WI38 (cell line): ENCODE measurements around the gene ZIC3.

Source experiments
- H3K4me3 ChIP-seq: 2 replicates; pipeline ENCODE4 v1.5.1; 2011; ENCODE audit warnings: low read depth, mild to moderate bottlenecking, control low read depth, low read length
- TF ChIP-seq, protein P1 (sequence below): IDR thresholded peaks from 2 replicates; pipeline ENCODE4 v1.5.1; 2012; ENCODE audit warnings: low read depth, mild to moderate bottlenecking, control low read depth, low read length

The ZIC3 gene

DNA sequence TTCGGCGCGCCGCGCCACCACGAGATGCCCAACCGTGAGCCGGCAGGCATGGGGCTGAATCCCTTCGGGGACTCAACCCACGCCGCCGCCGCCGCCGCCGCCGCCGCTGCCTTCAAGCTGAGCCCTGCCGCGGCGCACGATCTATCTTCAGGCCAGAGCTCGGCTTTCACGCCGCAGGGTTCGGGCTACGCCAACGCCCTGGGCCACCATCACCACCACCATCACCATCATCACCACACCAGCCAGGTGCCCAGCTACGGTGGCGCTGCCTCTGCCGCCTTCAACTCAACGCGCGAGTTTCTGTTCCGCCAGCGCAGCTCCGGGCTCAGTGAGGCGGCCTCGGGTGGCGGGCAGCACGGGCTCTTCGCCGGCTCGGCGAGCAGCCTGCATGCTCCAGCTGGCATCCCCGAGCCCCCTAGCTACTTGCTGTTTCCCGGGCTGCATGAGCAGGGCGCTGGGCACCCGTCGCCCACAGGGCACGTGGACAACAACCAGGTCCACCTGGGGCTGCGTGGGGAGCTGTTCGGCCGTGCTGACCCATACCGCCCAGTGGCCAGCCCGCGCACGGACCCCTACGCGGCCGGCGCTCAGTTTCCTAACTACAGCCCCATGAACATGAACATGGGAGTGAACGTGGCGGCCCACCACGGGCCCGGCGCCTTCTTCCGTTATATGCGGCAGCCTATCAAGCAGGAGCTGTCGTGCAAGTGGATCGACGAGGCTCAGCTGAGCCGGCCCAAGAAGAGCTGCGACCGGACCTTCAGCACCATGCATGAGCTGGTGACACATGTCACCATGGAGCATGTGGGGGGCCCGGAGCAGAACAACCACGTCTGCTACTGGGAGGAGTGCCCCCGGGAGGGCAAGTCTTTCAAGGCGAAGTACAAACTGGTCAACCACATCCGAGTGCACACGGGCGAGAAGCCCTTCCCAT, 1.1 kb downstream of the ZIC3 start:
- H3K4me3 ChIP-seq: no peak overlapping the region

DNA sequence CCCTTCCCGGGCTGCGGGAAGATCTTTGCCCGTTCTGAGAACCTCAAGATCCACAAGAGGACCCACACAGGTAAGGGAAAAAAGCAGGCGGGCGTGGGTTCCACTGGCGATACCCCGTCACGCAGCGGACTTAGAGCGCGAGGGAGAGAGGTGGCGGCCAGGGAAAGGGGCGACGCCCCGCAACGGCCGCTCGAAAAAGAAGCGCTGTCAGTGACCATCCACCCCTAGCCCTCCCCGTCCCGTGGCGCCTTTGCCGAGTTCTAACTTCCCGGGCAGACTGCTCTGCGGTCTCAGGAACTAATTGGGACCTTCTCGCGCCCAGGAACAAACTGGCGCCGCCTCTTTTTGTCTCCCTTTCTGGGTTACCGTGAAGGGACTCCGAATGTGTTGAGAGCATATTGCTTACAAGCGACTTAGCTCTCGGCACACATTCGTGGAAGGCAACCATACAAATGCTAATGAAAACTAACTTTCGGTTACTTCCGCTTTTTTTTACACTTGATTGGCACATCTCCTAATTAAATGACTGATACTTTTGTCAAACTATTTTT, 1.8 kb downstream of the ZIC3 start:
- TF ChIP-seq, protein P1, sequence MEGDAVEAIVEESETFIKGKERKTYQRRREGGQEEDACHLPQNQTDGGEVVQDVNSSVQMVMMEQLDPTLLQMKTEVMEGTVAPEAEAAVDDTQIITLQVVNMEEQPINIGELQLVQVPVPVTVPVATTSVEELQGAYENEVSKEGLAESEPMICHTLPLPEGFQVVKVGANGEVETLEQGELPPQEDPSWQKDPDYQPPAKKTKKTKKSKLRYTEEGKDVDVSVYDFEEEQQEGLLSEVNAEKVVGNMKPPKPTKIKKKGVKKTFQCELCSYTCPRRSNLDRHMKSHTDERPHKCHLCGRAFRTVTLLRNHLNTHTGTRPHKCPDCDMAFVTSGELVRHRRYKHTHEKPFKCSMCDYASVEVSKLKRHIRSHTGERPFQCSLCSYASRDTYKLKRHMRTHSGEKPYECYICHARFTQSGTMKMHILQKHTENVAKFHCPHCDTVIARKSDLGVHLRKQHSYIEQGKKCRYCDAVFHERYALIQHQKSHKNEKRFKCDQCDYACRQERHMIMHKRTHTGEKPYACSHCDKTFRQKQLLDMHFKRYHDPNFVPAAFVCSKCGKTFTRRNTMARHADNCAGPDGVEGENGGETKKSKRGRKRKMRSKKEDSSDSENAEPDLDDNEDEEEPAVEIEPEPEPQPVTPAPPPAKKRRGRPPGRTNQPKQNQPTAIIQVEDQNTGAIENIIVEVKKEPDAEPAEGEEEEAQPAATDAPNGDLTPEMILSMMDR: no peak
- no peak overlapping the region for H3K4me3 ChIP-seq

More for the DNA sequence above, 1.1 kb downstream of the ZIC3 start:
- TF ChIP-seq, protein P1: no peak

DNA sequence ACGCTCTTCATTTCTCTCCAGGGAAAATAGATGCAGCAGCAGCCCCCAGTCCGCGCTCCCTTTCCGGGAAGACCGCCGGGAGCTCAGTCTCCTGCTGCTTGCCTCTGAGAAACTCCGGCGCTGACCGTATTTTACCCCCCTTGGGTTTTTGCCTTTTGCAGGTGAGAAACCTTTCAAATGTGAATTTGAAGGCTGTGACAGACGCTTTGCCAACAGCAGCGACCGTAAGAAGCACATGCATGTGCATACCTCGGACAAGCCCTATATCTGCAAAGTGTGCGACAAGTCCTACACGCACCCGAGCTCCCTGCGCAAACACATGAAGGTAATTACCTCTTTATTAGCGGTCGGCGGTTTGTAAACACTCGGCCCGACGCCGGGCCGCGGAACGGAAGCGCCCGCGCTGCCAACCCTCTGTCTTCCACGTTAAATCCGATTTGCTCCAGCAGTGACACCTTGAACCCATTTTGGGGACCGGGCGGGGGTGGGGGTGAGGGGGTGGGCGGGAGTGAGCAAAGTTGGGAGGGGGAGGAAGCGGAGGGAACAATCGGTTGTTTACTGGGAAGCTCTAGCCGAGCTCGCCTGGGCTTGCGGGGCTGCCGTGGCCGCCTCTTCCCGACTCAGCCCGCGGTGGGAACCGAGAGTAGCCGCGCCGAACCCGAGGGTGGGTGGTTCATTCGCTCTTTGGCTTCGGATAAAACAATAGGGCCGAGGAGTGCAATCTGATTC, 3.0 kb downstream of the ZIC3 start:
- no peak overlapping the region for H3K4me3 ChIP-seq
- TF ChIP-seq, protein P1: no peak

DNA sequence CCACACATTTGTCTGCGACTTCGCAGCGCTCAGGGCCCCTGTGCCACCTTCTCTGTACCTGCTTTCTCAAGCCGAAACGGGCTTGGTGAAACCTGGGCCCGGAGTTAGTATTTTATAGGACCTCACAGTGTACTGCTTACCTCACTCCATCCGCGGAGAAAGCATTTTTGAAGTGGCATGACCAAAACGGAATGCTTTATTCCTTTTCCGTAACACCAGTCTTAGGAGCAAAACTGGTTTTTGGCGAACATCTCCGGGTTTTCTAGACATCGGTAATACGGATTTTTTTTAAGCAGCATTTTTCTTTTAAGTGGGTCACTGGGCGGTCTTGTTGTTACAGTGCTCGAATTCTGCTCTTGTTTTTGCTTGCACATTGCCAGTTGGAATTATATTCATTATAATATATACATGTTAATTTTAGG, 3.6 kb downstream of the ZIC3 start:
- H3K4me3 ChIP-seq: no peak overlapping the region
- TF ChIP-seq, protein P1: no peak

DNA sequence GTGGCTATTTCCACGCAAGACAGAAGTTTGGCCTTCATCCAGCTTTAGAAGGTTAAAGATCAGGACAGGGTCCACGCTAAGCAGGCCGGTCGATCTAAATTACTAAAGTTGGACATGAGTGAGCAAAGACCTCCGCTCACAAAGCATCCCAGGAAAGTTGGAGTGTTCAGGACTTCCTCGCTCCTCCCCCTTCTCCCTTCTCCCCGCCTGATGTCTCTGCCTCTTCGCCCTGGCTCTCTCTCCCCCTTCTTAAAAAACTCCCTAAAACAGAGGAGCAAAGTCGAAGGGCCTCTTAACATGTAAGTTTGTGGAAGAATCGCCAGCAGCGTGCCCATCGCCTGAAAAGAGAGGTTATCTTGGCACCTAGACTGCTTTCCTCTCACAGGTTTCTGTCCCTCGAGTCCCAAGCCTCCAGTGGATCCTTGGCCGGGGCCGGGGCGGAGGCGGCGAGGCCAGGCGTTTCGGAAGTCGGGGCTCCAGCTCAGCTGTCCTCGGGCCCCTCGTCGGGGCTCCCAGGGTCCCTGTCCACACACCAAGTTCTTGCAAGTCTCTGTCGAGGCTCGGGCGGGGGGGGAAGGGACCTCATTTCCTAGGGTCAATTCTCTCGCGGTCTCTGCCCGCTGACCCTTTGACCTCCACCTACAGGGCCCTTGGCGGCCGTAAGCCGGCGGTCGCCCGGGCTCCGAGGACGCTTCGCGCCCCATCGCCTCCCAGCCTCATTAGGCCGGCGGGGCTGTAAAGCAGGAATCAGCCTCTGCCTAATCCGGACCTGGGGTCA, 7.6 kb downstream of the ZIC3 start:
- TF ChIP-seq, protein P1: no peak
- no peak overlapping the region for H3K4me3 ChIP-seq

DNA sequence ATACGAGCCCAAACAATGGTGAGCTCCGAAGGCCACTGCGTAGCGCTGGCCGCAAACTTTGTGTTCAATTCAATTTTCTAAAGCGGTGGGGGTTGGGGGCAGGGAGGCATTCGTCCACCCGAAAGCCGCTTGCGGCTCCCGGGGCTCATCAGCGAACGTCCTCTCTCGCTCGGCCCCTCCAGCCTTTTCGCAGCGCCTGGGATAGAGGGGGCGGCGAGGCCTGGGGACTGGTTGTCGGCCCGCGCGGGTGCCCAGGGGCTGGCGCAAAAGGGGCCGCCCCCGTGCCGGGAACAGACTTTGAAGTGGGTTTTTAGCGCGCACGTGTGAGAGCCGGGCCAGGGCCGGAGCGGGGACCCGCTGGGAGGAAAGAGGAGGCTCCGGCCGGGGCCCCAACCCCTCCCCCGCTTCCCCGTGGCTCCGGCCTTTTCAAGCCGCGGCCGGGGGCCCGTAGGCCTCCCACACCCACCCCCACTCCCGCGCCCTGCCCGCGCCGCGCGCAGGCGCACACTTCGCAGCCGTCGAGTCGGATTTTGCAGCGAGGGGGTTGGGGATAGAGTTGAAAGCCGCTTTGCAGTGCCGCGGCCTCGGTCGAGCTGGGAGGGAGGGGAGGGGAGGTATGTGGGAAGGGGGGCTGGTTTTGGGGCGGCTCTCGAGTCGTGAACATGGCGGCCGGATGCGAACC, 8.3 kb downstream of the ZIC3 start:
- H3K4me3 ChIP-seq: no peak overlapping the region
- TF ChIP-seq, protein P1: no peak
